H1 (cell line): ENCODE measurements around the gene RIN3. TPM values are rescaled to one million over a fixed set of nuclear protein-coding genes. Genes with fewer than 3 reads are reported as not detected.
A peak's percentile ranks its signal among the peaks of the same experiment; 100 is the strongest.

ENCODE experiments used
- CTCF ChIA-PET: fragments of 300-600 bp; sonication (Branson Sonifier 250); formaldehyde crosslinking; loops from one replicate; lab custom pipeline; 2021; ENCODE audit not compliant: partially characterized antibody; lab: Charles Lee
- POLR2A ChIA-PET: fragments of 300-600 bp; sonication (Branson Sonifier 250); formaldehyde crosslinking; loops from one replicate; lab custom pipeline; 2021; ENCODE audit warnings: inconsistent platforms; ENCODE audit not compliant: partially characterized antibody; lab: Charles Lee
- DNase-seq, 2 experiments: peaks; one replicate each; pipeline versions ENCODE4 v3.0.0 to v3.0.0-alpha.2; 2010 to 2022; ENCODE audit warnings: low spot score in 2 of 2, low read depth in 1 of 2, mixed read lengths in 1 of 2
- FAIRE-seq: peaks from 2 replicates; lab custom pipeline; 2011; peaks lifted over from hg19 to GRCh38; lab: Jason Lieb, UNC
- H2AFZ ChIP-seq: 2 replicates; pipeline ENCODE4 v1.8.1; 2012; ENCODE audit warnings: low read length, inconsistent platforms
- H2AK5ac ChIP-seq: 2 replicates; pipeline ENCODE4 v1.6.1; 2013; ENCODE audit warnings: low read depth, low read length
- H2BK120ac ChIP-seq: replicated peaks from 2 replicates; pipeline ENCODE3; 2013; ENCODE audit warnings: low read depth, low read length, inconsistent platforms
- H2BK12ac ChIP-seq: 2 replicates; pipeline ENCODE4 v1.6.1; 2013; ENCODE audit warnings: low read depth, low read length
- H2BK15ac ChIP-seq: 2 replicates; pipeline ENCODE4 v1.6.1; 2013; ENCODE audit warnings: low read length
- H2BK20ac ChIP-seq: 2 replicates; pipeline ENCODE4 v1.6.1; 2013; ENCODE audit warnings: low read length
- H2BK5ac ChIP-seq: 2 replicates; pipeline ENCODE4 v1.6.1; 2013; ENCODE audit warnings: low read depth, low read length
- H3K14ac ChIP-seq: 2 replicates; pipeline ENCODE4 v1.6.1; 2013; ENCODE audit warnings: inconsistent platforms; ENCODE audit not compliant: insufficient read length
- H3K18ac ChIP-seq: 2 replicates; pipeline ENCODE4 v1.6.1; 2013; ENCODE audit warnings: low read length; ENCODE audit errors: extremely low read depth
- H3K23ac ChIP-seq: 2 replicates; pipeline ENCODE4 v1.6.1; 2013; ENCODE audit warnings: inconsistent platforms; ENCODE audit not compliant: insufficient read length
- H3K23me2 ChIP-seq: 2 replicates; pipeline ENCODE4 v1.6.1; 2013; ENCODE audit warnings: low read depth, low read length
- H3K27ac ChIP-seq: 2 replicates; pipeline ENCODE4 v1.6.1; 2011; ENCODE audit warnings: low read depth, low read length, inconsistent platforms
- H3K27me3 ChIP-seq, 4 experiments: replicated peaks in 1 of 4; 1 replicate in 1 of 4; 2 replicates in 3 of 4; pipeline versions ENCODE4 v1.6.1 to v1.8.1; 2011 to 2013; ENCODE audit warnings: low read length in 3 of 4, mild to moderate bottlenecking in 3 of 4, inconsistent platforms in 2 of 4, mixed read lengths in 2 of 4, moderate library complexity in 1 of 4; ENCODE audit not compliant: control insufficient read depth in 3 of 4, insufficient read depth in 3 of 4; ENCODE audit errors: extremely low read depth in 1 of 4
- H3K36me3 ChIP-seq, 4 experiments: 2 replicates each; pipeline versions ENCODE4 v1.6.1 to v1.8.1; 2011 to 2013; ENCODE audit warnings: mild to moderate bottlenecking in 4 of 4, low read length in 3 of 4, moderate library complexity in 2 of 4, control low read depth in 1 of 4, inconsistent platforms in 1 of 4; ENCODE audit not compliant: insufficient read depth in 4 of 4, control insufficient read depth in 2 of 4
- H3K4ac ChIP-seq: replicated peaks from 2 replicates; pipeline ENCODE3; 2013; ENCODE audit warnings: low read length, low read depth, mixed read lengths, inconsistent platforms; ENCODE audit not compliant: insufficient read length
- H3K4me1 ChIP-seq, 4 experiments: replicated peaks in 1 of 4; 1 replicate in 1 of 4; 2 replicates in 3 of 4; pipeline versions ENCODE4 v1.6.1 to v1.8.1; 2011 to 2013; ENCODE audit warnings: low read length in 3 of 4, inconsistent platforms in 2 of 4, mixed read lengths in 1 of 4; ENCODE audit not compliant: insufficient read depth in 4 of 4, control insufficient read depth in 3 of 4
- H3K4me2 ChIP-seq, 2 experiments: 2 replicates each; pipeline versions ENCODE4 v1.6.1 to v1.8.1; 2011 to 2013; ENCODE audit warnings: low read depth in 2 of 2, low read length in 2 of 2, control low read depth in 1 of 2, inconsistent platforms in 1 of 2, mild to moderate bottlenecking in 1 of 2; ENCODE audit not compliant: insufficient read depth in 1 of 2
- H3K4me3 ChIP-seq, 4 experiments: fragments of 200-600, 300-600 bp in 1 of 4; sonication (generic), shearing (Covaris generic), sonication (Bioruptor Twin) in 1 of 4; 2 replicates each; pipeline versions ENCODE4 v1.5.1 to v1.8.1; 2011 to 2016; ENCODE audit warnings: low read length in 4 of 4, low read depth in 3 of 4, control low read depth in 2 of 4, inconsistent platforms in 2 of 4, mild to moderate bottlenecking in 2 of 4, mixed read lengths in 1 of 4, moderate library complexity in 1 of 4; ENCODE audit not compliant: insufficient read depth in 2 of 4; ENCODE audit errors: extremely low read depth in 1 of 4
- H3K56ac ChIP-seq: replicated peaks from 2 replicates; pipeline ENCODE3; 2013; ENCODE audit warnings: low read depth, mild to moderate bottlenecking, mixed read lengths, low read length, inconsistent platforms; ENCODE audit not compliant: insufficient read length
- H3K79me1 ChIP-seq: 2 replicates; pipeline ENCODE4 v1.6.1; 2013; ENCODE audit warnings: low read depth, low read length, control low read depth
- H3K79me2 ChIP-seq, 2 experiments: 2 replicates each; pipeline versions ENCODE4 v1.6.1 to v1.8.1; 2012 to 2013; ENCODE audit warnings: low read length in 2 of 2, mild to moderate bottlenecking in 2 of 2, inconsistent platforms in 1 of 2; ENCODE audit not compliant: insufficient read depth in 2 of 2, control insufficient read depth in 1 of 2
- H3K9ac ChIP-seq, 4 experiments: replicated peaks in 1 of 4; 1 replicate in 1 of 4; 2 replicates in 3 of 4; pipeline versions ENCODE4 v1.6.1 to v1.8.1; 2011 to 2013; ENCODE audit warnings: low read depth in 3 of 4, low read length in 3 of 4, control low read depth in 2 of 4, mild to moderate bottlenecking in 2 of 4, moderate library complexity in 2 of 4, inconsistent platforms in 1 of 4; ENCODE audit errors: extremely low read depth in 1 of 4
- H3K9me3 ChIP-seq, 2 experiments: 2 replicates each; pipeline versions ENCODE4 v1.6.1 to v1.8.1; 2012 to 2013; ENCODE audit warnings: mild to moderate bottlenecking in 2 of 2, moderate library complexity in 2 of 2, control low read depth in 1 of 2, inconsistent platforms in 1 of 2, low read depth in 1 of 2, low read length in 1 of 2, mixed read lengths in 1 of 2; ENCODE audit not compliant: insufficient read depth in 2 of 2
- H4K20me1 ChIP-seq, 2 experiments: replicated peaks in 1 of 2; 2 replicates each; pipeline versions ENCODE3 to v1.8.1; 2011 to 2013; ENCODE audit warnings: inconsistent platforms in 2 of 2, low read length in 2 of 2, mild to moderate bottlenecking in 1 of 2; ENCODE audit not compliant: insufficient read depth in 2 of 2, control insufficient read depth in 1 of 2
- H4K5ac ChIP-seq: 2 replicates; pipeline ENCODE4 v1.6.1; 2013; ENCODE audit warnings: low read length, low read depth, mixed read lengths, inconsistent platforms; ENCODE audit not compliant: insufficient read length
- H4K8ac ChIP-seq: 2 replicates; pipeline ENCODE4 v1.8.0; 2013; ENCODE audit warnings: mild to moderate bottlenecking, moderate library complexity, low read length, inconsistent platforms; ENCODE audit not compliant: insufficient read depth; ENCODE audit errors: extremely low read depth
- H4K91ac ChIP-seq: replicated peaks from 2 replicates; pipeline ENCODE3; 2013; ENCODE audit warnings: low read length, mixed read lengths, inconsistent platforms; ENCODE audit not compliant: insufficient read length
- HDAC2 ChIP-seq, 2 experiments: fragments of 300-600 bp in 1 of 2; sonication (generic) in 1 of 2; IDR thresholded peaks; 2 replicates each; pipeline ENCODE4 v1.6.1; 2011 to 2012; ENCODE audit warnings: low read depth in 2 of 2, low read length in 2 of 2, mild to moderate bottlenecking in 2 of 2, moderate library complexity in 2 of 2, borderline replicate concordance in 1 of 2, inconsistent platforms in 1 of 2
- JUND ChIP-seq: IDR thresholded peaks from 2 replicates; pipeline ENCODE4 v1.6.1; 2011; ENCODE audit warnings: mild to moderate bottlenecking, improper control_type of control experiment, low read length
- PHF8 ChIP-seq: fragments of 200-600 bp; sonication (generic); conservative IDR thresholded peaks from 2 replicates; pipeline ENCODE4 v1.7.1; 2012; ENCODE audit warnings: low read depth, mild to moderate bottlenecking, inconsistent platforms, low read length, moderate library complexity
- POLR2A ChIP-seq, 2 experiments: IDR thresholded peaks; 1 replicate in 1 of 2; 2 replicates in 1 of 2; pipeline ENCODE4 v1.6.1; 2011; ENCODE audit warnings: low read depth in 2 of 2, low read length in 2 of 2, mild to moderate bottlenecking in 2 of 2; ENCODE audit errors: control extremely low read depth in 1 of 2
- POLR2AphosphoS5 ChIP-seq: IDR thresholded peaks from 2 replicates; pipeline ENCODE4 v1.6.1; 2011; ENCODE audit warnings: low read depth, low read length
- RAD21 ChIP-seq, 2 experiments: IDR thresholded peaks in 1 of 2; conservative IDR thresholded peaks in 1 of 2; 2 replicates each; pipeline ENCODE4 v1.6.1; 2011; ENCODE audit warnings: low read depth in 2 of 2, low read length in 2 of 2, improper control_type of control experiment in 1 of 2, inconsistent platforms in 1 of 2, mild to moderate bottlenecking in 1 of 2, moderate library complexity in 1 of 2
- SIN3A ChIP-seq, 2 experiments: IDR thresholded peaks in 1 of 2; conservative IDR thresholded peaks in 1 of 2; 2 replicates each; pipeline ENCODE4 v1.6.1; 2011 to 2012; ENCODE audit warnings: low read length in 2 of 2, improper control_type of control experiment in 1 of 2, low read depth in 1 of 2, mild to moderate bottlenecking in 1 of 2
- YY1 ChIP-seq: IDR thresholded peaks from 2 replicates; pipeline ENCODE4 v1.6.1; 2011; ENCODE audit warnings: low read depth, mild to moderate bottlenecking, low read length
- WGBS, 2 experiments: shearing (Covaris generic) in 1 of 2; methylation state at CpG; one replicate each; pipeline versions ENCODE4 v1.1.6 to v1.1.7; 2013 to 2015; ENCODE audit warnings: low lambda C conversion rate in 2 of 2, mixed read lengths in 2 of 2, inconsistent platforms in 1 of 2, low coverage in 1 of 2, missing lambda C conversion rate in 1 of 2; ENCODE audit not compliant: insufficient replicate concordance in 2 of 2, insufficient coverage in 1 of 2, insufficient read length in 1 of 2; ENCODE audit errors: extremely low coverage in 1 of 2, missing lambda C conversion rate in 1 of 2; 5-methylcytosine and 5-hydroxymethylcytosine counted together
- polyA plus RNA-seq, 7 experiments: library from polyadenylated mRNA; depleted of rRNA in 3 of 7; stranded (reverse) in 5 of 7; unstranded in 2 of 7; fragments of >200 nt in 5 of 7; fragments of 200-250 nt in 2 of 7; gene quantifications; 1 replicate in 5 of 7; 2 replicates in 1 of 7; 4 replicates in 1 of 7; pipeline versions ENCODE4 v1.2.1 to v1.2.3, GENCODE V29; 2011 to 2013; ENCODE audit warnings: missing spikeins in 2 of 7, mixed read lengths in 2 of 7
- total RNA-seq: library from RNA; stranded (reverse); fragmentation: NEBNext Ultra II Directional; extraction: Animal tissue kit (Norgen Biotek cat#: 25700); gene quantifications from 2 replicates; pipeline ENCODE4 v1.2.1, GENCODE V29; 2021
- TF ChIP-seq, protein P1 (sequence below): IDR thresholded peaks from 2 replicates; pipeline ENCODE4 v1.6.1; 2012; ENCODE audit warnings: inconsistent platforms
- TF ChIP-seq, protein P2 (sequence below): IDR thresholded peaks from 2 replicates; pipeline ENCODE4 v1.6.1; 2012; ENCODE audit warnings: inconsistent platforms

RIN3 gene
- total and polyA plus RNA-seq, 2 of the 8 experiments (the other 6 are each of a cell fraction or from before 2014, with no cell fraction given) = 0.59 to 1.5 TPM

DNA sequence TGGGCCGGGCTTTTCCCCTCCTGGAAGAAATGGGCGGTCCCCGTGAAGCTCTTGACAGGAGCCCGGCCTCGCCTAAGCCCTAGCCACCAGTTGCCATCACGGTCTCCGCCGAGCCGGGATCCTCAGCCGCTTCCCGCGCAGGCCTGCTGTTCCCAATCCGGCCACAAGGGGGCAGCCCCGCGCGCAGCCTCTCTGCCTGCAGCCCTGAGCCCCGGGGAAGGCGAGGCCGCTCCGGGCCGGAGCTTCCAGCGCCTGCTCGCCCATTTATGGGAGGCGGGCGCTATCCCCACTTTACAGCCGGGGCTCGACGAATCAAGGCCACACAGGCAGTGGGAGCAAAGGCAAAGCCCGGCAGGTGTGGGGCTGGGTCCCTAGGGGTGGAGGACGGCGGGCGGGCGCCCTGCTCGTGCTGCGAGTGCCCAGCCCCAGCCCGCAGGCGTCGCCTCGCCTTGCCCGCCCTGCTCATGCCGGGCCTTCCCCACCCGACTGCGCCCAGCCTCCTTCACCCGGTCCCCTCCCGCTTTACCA lies 173.4 kb downstream of the RIN3 start:
- Histone ChIP-seq H3K23me2 (peaks cover 12% of the 10 kb centered on the region; the same call in 1 of the 2 replicates), H2BK15ac (no peak overlapping the region), H3K79me1 (no peaks in the 10 kb centered on the region), H3K9ac (no peak overlapping the region; a peak in 1 of 7 replicates), H4K91ac (no peak overlapping the region), H3K36me3 (no peaks in the 10 kb centered on the region), H2BK5ac (no peak overlapping the region), H3K9me3 (no peaks in the 10 kb centered on the region), H2BK120ac (no peak overlapping the region), H3K4me2 (peak overlapping the region; percentile 53 to 99), H2BK20ac (no peak overlapping the region), H4K5ac (no peak overlapping the region), H3K4me1 (peaks cover 0 to 9% (median 3%) of the 10 kb centered on the region in 4 experiments; a peak in 4 of 7 replicates), H3K4me3 (peak overlapping the region; percentile 33 to 68 (median 44)), H3K79me2 (no peaks in the 10 kb centered on the region), H3K27me3 (peaks cover 10 to 21% (median 20%) of the 10 kb centered on the region in 4 experiments; a peak in 6 of 7 replicates), H2AK5ac (no peak overlapping the region), H3K4ac (no peak overlapping the region), H4K8ac (peak overlapping the region; percentile 88; the same call in 1 of the 2 replicates), H3K27ac (no peak overlapping the region), H2AFZ (peak overlapping the region; percentile 38; the same call in 1 of the 2 replicates), H3K14ac (no peak overlapping the region), H2BK12ac (peak overlapping the region; percentile 39; the same call in 1 of the 2 replicates), H3K56ac (peak overlapping the region; percentile 46), H3K18ac (peak overlapping the region; percentile 48; the same call in 1 of the 2 replicates), H3K23ac (no peak overlapping the region), H4K20me1 (peaks cover 0 to 2% of the 10 kb centered on the region in 2 experiments)
- POLR2A ChIA-PET = interaction anchor here (1.2 kb wide), 1 partner anchor 35 kb away, joined by 5 read pairs; no protein-coding TSS in a partner anchor
- FAIRE-seq (no peak), DNase-seq (peak; percentile 66 to 99)
- CTCF ChIA-PET = interaction anchor here (0.6 to 4.0 kb wide), 34 partner anchors 8 to 1993 kb away, joined by 3 to 31 read pairs (median 4); partner anchors contain the start of gene LGMN
- WGBS, 2 experiments = 3% methylated on average over 29 of the region's 45 CpGs; no CpG with 5 or more reads in 1 of the 2 experiments
- no peak for TF ChIP-seq JUND
- peak; percentile 69 to 78 for TF ChIP-seq RAD21 (IDR thresholded peaks at IDR 0.05 in 1 of 2, conservative IDR thresholded peaks at IDR 0.05 in 1 of 2; ENCODE audit: low read depth in 2 of 2, low read length in 2 of 2)
- TF ChIP-seq SIN3A (conservative IDR thresholded peaks at IDR 0.05 in 1 of 2, IDR thresholded peaks at IDR 0.05 in 1 of 2; ENCODE audit: low read depth in 1 of 2, low read length in 2 of 2) = peak in 1 of 2 experiments; percentile 49; a peak in 1 of 4 replicates
- TF ChIP-seq POLR2AphosphoS5 = no peak
- TF ChIP-seq YY1 = peak; percentile 66; the same call in 1 of the 2 replicates
- 0 out of 2 replicates have a peak, but pooled peaks have one; percentile 11 for TF ChIP-seq PHF8
- 0 out of 3 replicates have a peak, but pooled peaks of 1 of the 2 experiments have one; percentile 21 for TF ChIP-seq POLR2A (IDR thresholded peaks at IDR 0.05; ENCODE audit: control extremely low read depth in 1 of 2, low read depth in 2 of 2, low read length in 2 of 2)
- TF ChIP-seq HDAC2 (IDR thresholded peaks at IDR 0.05; ENCODE audit: borderline replicate concordance in 1 of 2, low read depth in 2 of 2, low read length in 2 of 2) = 0 out of 4 replicates have a peak, but pooled peaks of 1 of the 2 experiments have one; percentile 56
- TF ChIP-seq, protein P1, sequence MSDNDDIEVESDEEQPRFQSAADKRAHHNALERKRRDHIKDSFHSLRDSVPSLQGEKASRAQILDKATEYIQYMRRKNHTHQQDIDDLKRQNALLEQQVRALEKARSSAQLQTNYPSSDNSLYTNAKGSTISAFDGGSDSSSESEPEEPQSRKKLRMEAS = peak; percentile 62
- TF ChIP-seq, protein P2, sequence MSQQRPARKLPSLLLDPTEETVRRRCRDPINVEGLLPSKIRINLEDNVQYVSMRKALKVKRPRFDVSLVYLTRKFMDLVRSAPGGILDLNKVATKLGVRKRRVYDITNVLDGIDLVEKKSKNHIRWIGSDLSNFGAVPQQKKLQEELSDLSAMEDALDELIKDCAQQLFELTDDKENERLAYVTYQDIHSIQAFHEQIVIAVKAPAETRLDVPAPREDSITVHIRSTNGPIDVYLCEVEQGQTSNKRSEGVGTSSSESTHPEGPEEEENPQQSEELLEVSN = peak; percentile 85
